ENCODE measurements around the gene PRKN.

The PRKN gene

GRCh38 chr6:161598896-161599295 is 1128.7 kb downstream of the PRKN start:
- no peaks in the 10 kb centered on the region for H3K36me3 ChIP-seq
- no peaks in the 10 kb centered on the region for H3K9me3 ChIP-seq (ENCODE audit: severe bottlenecking)
- DNase-seq = no peak
- no peak overlapping the region for H3K27ac ChIP-seq
- TF ChIP-seq CTCF (IDR thresholded peaks at IDR 0.05; ENCODE audit: low read depth, low read length) = no peak
- no peaks in the 10 kb centered on the region for H3K27me3 ChIP-seq (ENCODE audit: insufficient read depth, low read depth, severe bottlenecking)
- H3K4me3 ChIP-seq (ENCODE audit: low read depth, low read length) = no peak overlapping the region

- TF ChIP-seq CTCF (IDR thresholded peaks at IDR 0.05; ENCODE audit: low read depth, low read length) = no peak
- Histone ChIP-seq H3K36me3 (no peaks in the 10 kb centered on the region), H3K4me3 (ENCODE audit: low read depth, low read length) (no peak overlapping the region), H3K27me3 (ENCODE audit: insufficient read depth, low read depth, severe bottlenecking) (no peaks in the 10 kb centered on the region), H3K9me3 (ENCODE audit: severe bottlenecking) (no peaks in the 10 kb centered on the region), H3K27ac (no peak overlapping the region)
- DNase-seq = no peak
Observed at GRCh38 chr6:161596807-161597520, 1130.6 kb downstream of the PRKN start.

- H3K4me3 ChIP-seq (ENCODE audit: low read depth, low read length) = no peak overlapping the region
- no peaks in the 10 kb centered on the region for H3K36me3 ChIP-seq
- DNase-seq = no peak
- no peak overlapping the region for H3K27ac ChIP-seq
- TF ChIP-seq CTCF (IDR thresholded peaks at IDR 0.05; ENCODE audit: low read depth, low read length) = no peak
- H3K9me3 ChIP-seq (ENCODE audit: severe bottlenecking) = no peaks in the 10 kb centered on the region
- no peaks in the 10 kb centered on the region for H3K27me3 ChIP-seq (ENCODE audit: insufficient read depth, low read depth, severe bottlenecking)
Observed at GRCh38 chr6:161594412-161594811, 1133.2 kb downstream of the PRKN start.

- no peak for DNase-seq
- Histone ChIP-seq H3K4me3 (ENCODE audit: low read depth, low read length) (no peak overlapping the region), H3K27me3 (ENCODE audit: insufficient read depth, low read depth, severe bottlenecking) (no peaks in the 10 kb centered on the region), H3K36me3 (no peaks in the 10 kb centered on the region), H3K27ac (no peak overlapping the region), H3K9me3 (ENCODE audit: severe bottlenecking) (no peaks in the 10 kb centered on the region)
- TF ChIP-seq CTCF (IDR thresholded peaks at IDR 0.05; ENCODE audit: low read depth, low read length) = no peak
Observed at GRCh38 chr6:161590961-161591627, 1136.5 kb downstream of the PRKN start.

GRCh38 chr6:161586887-161587286 is 1140.7 kb downstream of the PRKN start:
- no peak for DNase-seq
- H3K27me3 ChIP-seq (ENCODE audit: insufficient read depth, low read depth, severe bottlenecking) = peaks cover 8% of the 10 kb centered on the region
- H3K27ac ChIP-seq = no peak overlapping the region
- H3K9me3 ChIP-seq (ENCODE audit: severe bottlenecking) = no peaks in the 10 kb centered on the region
- H3K4me3 ChIP-seq (ENCODE audit: low read depth, low read length) = no peak overlapping the region
- TF ChIP-seq CTCF (IDR thresholded peaks at IDR 0.05; ENCODE audit: low read depth, low read length) = no peak
- no peaks in the 10 kb centered on the region for H3K36me3 ChIP-seq
